Parathyroid adenoma (tissue), 2 donors: Measurements from ENCODE around the gene LAMA2.
"Not testable (repeated sequence)": the region's sequence is repeated elsewhere in the genome, so short reads cannot be mapped to it uniquely, and the experiment has no call there.

Source experiments
- H2AFZ ChIP-seq: fragments of 300-600 bp; sonication (generic); one replicate; pipeline ENCODE4 v1.7.0; 2017; ENCODE audit warnings: antibody characterized with exemption, mild to moderate bottlenecking
- H3K27ac ChIP-seq: fragments of 300-600 bp; sonication (generic); one replicate; pipeline ENCODE4 v1.7.0; 2017
- H3K27me3 ChIP-seq: fragments of 300-600 bp; sonication (generic); one replicate; pipeline ENCODE4 v1.7.0; 2017; ENCODE audit warnings: low read length; ENCODE audit not compliant: control insufficient read depth, insufficient read depth
- H3K36me3 ChIP-seq: fragments of 300-600 bp; sonication (generic); one replicate; pipeline ENCODE4 v1.7.0; 2017; ENCODE audit warnings: low read length; ENCODE audit not compliant: control insufficient read depth, insufficient read depth
- H3K4me1 ChIP-seq: fragments of 300-600 bp; sonication (generic); one replicate; pipeline ENCODE4 v1.7.0; 2017; ENCODE audit warnings: control low read depth
- H3K4me2 ChIP-seq: fragments of 300-600 bp; sonication (generic); one replicate; pipeline ENCODE4 v1.7.0; 2017; ENCODE audit warnings: low read length
- H3K4me3 ChIP-seq: fragments of 300-600 bp; sonication (generic); one replicate; pipeline ENCODE4 v1.7.0; 2017; ENCODE audit warnings: low read depth, low read length
- H3K79me2 ChIP-seq: fragments of 300-600 bp; sonication (generic); one replicate; pipeline ENCODE4 v1.7.0; 2017; ENCODE audit warnings: control low read depth
- H3K9ac ChIP-seq: fragments of 300-600 bp; sonication (generic); one replicate; pipeline ENCODE4 v1.7.0; 2017; ENCODE audit warnings: mild to moderate bottlenecking
- H3K9me3 ChIP-seq: fragments of 300-600 bp; sonication (generic); one replicate; pipeline ENCODE4 v1.7.0; 2017; ENCODE audit warnings: low read length; ENCODE audit not compliant: control insufficient read depth
- TF ChIP-seq, protein P1 (sequence below): fragments of 300-600 bp; sonication (generic); IDR thresholded peaks from one replicate; pipeline ENCODE4 v1.7.0; 2017; ENCODE audit warnings: antibody characterized with exemption, mild to moderate bottlenecking
- donor health status: primary hyperparathyroidism.

The LAMA2 gene

DNA sequence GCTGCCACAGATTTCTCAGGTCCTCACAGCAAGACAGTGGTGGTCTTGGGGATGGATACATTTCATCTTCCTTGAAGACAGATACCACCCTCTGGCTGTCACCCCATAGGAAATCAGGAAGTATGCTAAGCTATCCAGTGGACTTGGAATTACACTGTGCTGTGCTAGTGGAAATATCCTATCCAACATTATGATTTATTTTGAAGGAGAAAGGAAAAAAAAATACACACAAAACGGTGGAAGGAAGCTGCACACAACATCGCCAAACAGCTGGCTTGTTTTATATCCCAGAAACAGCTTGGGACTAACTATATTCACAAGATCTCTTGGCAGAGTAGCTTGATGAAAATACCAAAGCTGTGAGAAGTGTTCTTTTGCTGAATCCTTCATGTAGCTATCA, 257.6 kb downstream of the LAMA2 start:
- Histone ChIP-seq H3K27ac (no peak overlapping the region), H3K4me3 (no peak overlapping the region), H2AFZ (no peak overlapping the region), H3K27me3 (no peaks in the 10 kb centered on the region), H3K4me2 (no peak overlapping the region), H3K4me1 (no peaks in the 10 kb centered on the region), H3K9me3 (no peaks in the 10 kb centered on the region), H3K36me3 (no peaks in the 10 kb centered on the region), H3K79me2 (no peaks in the 10 kb centered on the region), H3K9ac (no peak overlapping the region)
- TF ChIP-seq, protein P1, sequence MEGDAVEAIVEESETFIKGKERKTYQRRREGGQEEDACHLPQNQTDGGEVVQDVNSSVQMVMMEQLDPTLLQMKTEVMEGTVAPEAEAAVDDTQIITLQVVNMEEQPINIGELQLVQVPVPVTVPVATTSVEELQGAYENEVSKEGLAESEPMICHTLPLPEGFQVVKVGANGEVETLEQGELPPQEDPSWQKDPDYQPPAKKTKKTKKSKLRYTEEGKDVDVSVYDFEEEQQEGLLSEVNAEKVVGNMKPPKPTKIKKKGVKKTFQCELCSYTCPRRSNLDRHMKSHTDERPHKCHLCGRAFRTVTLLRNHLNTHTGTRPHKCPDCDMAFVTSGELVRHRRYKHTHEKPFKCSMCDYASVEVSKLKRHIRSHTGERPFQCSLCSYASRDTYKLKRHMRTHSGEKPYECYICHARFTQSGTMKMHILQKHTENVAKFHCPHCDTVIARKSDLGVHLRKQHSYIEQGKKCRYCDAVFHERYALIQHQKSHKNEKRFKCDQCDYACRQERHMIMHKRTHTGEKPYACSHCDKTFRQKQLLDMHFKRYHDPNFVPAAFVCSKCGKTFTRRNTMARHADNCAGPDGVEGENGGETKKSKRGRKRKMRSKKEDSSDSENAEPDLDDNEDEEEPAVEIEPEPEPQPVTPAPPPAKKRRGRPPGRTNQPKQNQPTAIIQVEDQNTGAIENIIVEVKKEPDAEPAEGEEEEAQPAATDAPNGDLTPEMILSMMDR: no peak

DNA sequence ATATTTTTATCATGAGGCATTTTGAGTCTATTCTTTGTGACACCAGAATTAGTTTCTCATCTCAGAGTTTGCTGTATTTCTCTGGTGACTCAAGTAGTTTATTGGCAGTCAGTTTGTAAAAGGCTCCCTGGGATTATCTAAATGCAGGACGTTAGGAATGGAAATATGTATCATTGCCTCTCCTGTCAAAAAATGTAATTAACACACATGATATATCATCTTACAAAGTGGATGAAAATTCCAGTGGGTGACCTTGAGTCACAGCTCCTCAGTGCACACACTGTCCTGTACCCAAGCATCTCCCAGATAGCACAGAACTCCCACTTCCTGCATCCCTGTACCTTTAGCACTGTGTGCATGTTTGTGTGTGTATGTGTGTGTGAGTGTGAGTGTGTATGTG, 258.6 kb downstream of the LAMA2 start:
- H3K4me1 ChIP-seq: no peaks in the 10 kb centered on the region
- H3K36me3 ChIP-seq: no peaks in the 10 kb centered on the region
- TF ChIP-seq, protein P1: no peak
- no peak overlapping the region for H3K27ac ChIP-seq
- H3K27me3 ChIP-seq: no peaks in the 10 kb centered on the region
- no peak overlapping the region for H3K4me2 ChIP-seq
- no peak overlapping the region for H3K4me3 ChIP-seq
- no peaks in the 10 kb centered on the region for H3K9me3 ChIP-seq
- no peak overlapping the region for H3K9ac ChIP-seq
- H3K79me2 ChIP-seq: no peaks in the 10 kb centered on the region
- no peak overlapping the region for H2AFZ ChIP-seq

DNA sequence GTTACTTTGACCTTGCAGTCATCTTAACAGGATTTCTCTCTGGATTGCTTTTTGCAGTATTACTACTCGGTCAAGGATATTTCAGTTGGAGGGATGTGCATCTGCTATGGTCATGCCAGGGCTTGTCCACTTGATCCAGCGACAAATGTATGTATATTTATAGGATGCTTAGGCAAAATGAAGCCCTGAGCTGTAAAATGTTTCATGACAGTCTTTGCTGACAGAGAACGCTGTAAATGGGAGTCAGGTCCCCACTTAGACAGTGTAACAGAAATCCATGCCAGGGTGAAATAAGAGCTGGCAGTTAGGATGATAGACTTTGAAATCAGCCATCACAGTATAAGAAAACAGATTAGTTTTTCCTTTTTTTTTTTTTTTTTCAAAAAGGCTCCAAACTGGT, 264.0 kb downstream of the LAMA2 start:
- Histone ChIP-seq H3K4me2 (no peak overlapping the region), H2AFZ (no peak overlapping the region), H3K9me3 (no peaks in the 10 kb centered on the region), H3K4me1 (no peaks in the 10 kb centered on the region), H3K27ac (no peak overlapping the region), H3K27me3 (no peaks in the 10 kb centered on the region), H3K79me2 (no peaks in the 10 kb centered on the region), H3K36me3 (no peaks in the 10 kb centered on the region), H3K9ac (no peak overlapping the region), H3K4me3 (no peak overlapping the region)
- TF ChIP-seq, protein P1: no peak

DNA sequence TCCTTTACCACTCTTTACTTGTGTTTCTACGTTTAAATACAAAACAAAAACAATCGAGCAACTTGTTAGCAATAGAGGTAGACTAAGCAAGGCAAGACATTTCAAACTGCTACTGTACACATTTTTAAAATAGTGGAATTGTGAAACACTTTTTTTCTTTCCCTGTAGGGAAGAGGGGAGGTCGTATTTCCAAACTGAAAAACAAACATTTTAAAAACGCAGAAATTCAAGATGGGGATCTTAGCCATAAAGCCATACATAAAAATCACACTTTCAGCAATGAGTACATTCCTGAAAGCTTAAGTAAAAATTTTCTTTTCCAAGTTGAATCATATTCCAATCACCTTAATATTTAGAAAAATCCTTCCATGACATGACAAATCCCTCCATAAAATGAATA, 267.6 kb downstream of the LAMA2 start:
- H3K27ac ChIP-seq: no peak overlapping the region
- no peaks in the 10 kb centered on the region for H3K79me2 ChIP-seq
- no peak overlapping the region for H3K9ac ChIP-seq
- no peak overlapping the region for H3K4me3 ChIP-seq
- H3K9me3 ChIP-seq: no peaks in the 10 kb centered on the region
- no peaks in the 10 kb centered on the region for H3K4me1 ChIP-seq
- TF ChIP-seq, protein P1: no peak
- H3K27me3 ChIP-seq: no peaks in the 10 kb centered on the region
- H3K4me2 ChIP-seq: no peak overlapping the region
- H3K36me3 ChIP-seq: no peaks in the 10 kb centered on the region
- no peak overlapping the region for H2AFZ ChIP-seq

DNA sequence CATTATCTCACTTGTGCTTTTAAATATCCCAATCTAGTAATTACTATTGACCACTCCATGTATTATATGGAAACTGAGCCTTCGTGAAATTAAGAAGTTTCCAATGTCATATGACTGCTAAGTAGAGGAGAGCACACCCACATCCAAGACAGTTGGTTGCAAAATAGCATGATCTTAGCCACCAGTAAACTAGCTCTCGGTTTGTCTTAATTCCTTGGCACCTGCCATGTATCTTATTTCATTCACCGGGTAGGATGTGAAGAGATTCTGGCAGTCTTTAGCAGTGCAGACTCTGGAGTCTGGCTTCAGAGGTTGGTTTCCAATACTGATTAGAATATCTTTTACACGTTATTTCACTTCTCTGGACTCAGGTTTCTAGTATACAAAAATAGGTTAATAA, 270.3 kb downstream of the LAMA2 start:
- TF ChIP-seq, protein P1: no peak
- no peak overlapping the region for H2AFZ ChIP-seq
- no peak overlapping the region for H3K4me3 ChIP-seq
- H3K9me3 ChIP-seq: no peaks in the 10 kb centered on the region
- no peaks in the 10 kb centered on the region for H3K79me2 ChIP-seq
- no peaks in the 10 kb centered on the region for H3K4me1 ChIP-seq
- H3K4me2 ChIP-seq: no peak overlapping the region
- no peak overlapping the region for H3K9ac ChIP-seq
- no peaks in the 10 kb centered on the region for H3K27me3 ChIP-seq
- no peak overlapping the region for H3K27ac ChIP-seq
- no peaks in the 10 kb centered on the region for H3K36me3 ChIP-seq

DNA sequence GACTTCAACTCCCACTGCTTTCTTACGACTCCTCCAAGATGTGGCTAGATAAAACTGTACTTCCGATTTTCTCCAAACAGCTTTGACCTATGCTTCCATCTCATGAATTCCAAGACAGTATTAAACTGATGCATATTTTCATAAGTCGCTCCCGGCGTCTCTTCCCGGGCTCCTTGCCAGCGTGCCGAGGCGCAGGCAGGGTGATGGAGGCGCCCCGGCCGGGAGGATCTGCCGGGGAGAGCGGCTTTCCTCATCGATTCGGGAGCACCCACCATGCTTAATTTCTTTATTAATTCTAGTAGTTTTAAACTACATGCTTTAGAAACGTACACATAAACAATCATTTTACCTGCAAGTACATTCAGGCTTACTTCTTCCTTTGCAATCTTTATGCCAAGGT, 276.3 kb downstream of the LAMA2 start:
- H3K79me2 ChIP-seq, H3K27me3 ChIP-seq, H3K27ac ChIP-seq, H3K36me3 ChIP-seq, H3K4me1 ChIP-seq, H3K4me3 ChIP-seq, H3K9me3 ChIP-seq, H2AFZ ChIP-seq, H3K4me2 ChIP-seq, H3K9ac ChIP-seq: not testable (repeated sequence)
